ENCODE measurements around the gene FEZF1. TPM values are rescaled to one million over a fixed set of nuclear protein-coding genes. Genes with fewer than 3 reads are reported as not detected.

The FEZF1 gene
- polyA plus RNA-seq, 1 experiment: not detected

- POLR2A ChIA-PET: no interaction called here
- no peak for DNase-seq (ENCODE audit: low read depth)
- no peak for TF ChIP-seq CTCF (IDR thresholded peaks at IDR 0.05; ENCODE audit: insufficient read depth, low read depth, low read length)
- no peaks in the 10 kb centered on the region for H3K36me3 ChIP-seq (ENCODE audit: control insufficient read depth, insufficient read depth, low read length)
- peaks cover 45% of the 10 kb centered on the region for H3K27me3 ChIP-seq (ENCODE audit: control insufficient read depth, insufficient read depth, low read length)
- CTCF ChIA-PET: no interaction called here
- H3K4me3 ChIP-seq (ENCODE audit: low read depth, low read length): no peak overlapping the region
These were observed 7.3 kb upstream of the FEZF1 start for GRCh38 chr7:122311734-122312450.

- Histone ChIP-seq H3K4me3 (ENCODE audit: low read depth, low read length) (no peak overlapping the region), H3K27me3 (ENCODE audit: control insufficient read depth, insufficient read depth, low read length) (peaks cover 47% of the 10 kb centered on the region), H3K36me3 (ENCODE audit: control insufficient read depth, insufficient read depth, low read length) (no peaks in the 10 kb centered on the region)
- ChIA-PET POLR2A (no interaction called here), CTCF (no interaction called here)
- no peak for DNase-seq (ENCODE audit: low read depth)
- TF ChIP-seq CTCF (IDR thresholded peaks at IDR 0.05; ENCODE audit: insufficient read depth, low read depth, low read length): no peak
These were observed 6.6 kb upstream of the FEZF1 start for GRCh38 chr7:122311050-122311700.

- Histone ChIP-seq H3K27me3 (ENCODE audit: control insufficient read depth, insufficient read depth, low read length) (peaks cover 48% of the 10 kb centered on the region), H3K36me3 (ENCODE audit: control insufficient read depth, insufficient read depth, low read length) (no peaks in the 10 kb centered on the region), H3K4me3 (ENCODE audit: low read depth, low read length) (peak overlapping the region; percentile 24)
- POLR2A ChIA-PET: no interaction called here
- no peak for DNase-seq (ENCODE audit: low read depth)
- TF ChIP-seq CTCF (IDR thresholded peaks at IDR 0.05; ENCODE audit: insufficient read depth, low read depth, low read length): no peak
- CTCF ChIA-PET: no interaction called here
These were observed 5.8 kb upstream of the FEZF1 start for GRCh38 chr7:122310119-122311021.

GRCh38 chr7:122309421-122309820 lies 4.9 kb upstream of the FEZF1 start:
- Histone ChIP-seq H3K36me3 (ENCODE audit: control insufficient read depth, insufficient read depth, low read length) (no peaks in the 10 kb centered on the region), H3K4me3 (ENCODE audit: low read depth, low read length) (no peak overlapping the region), H3K27me3 (ENCODE audit: control insufficient read depth, insufficient read depth, low read length) (peaks cover 45% of the 10 kb centered on the region)
- DNase-seq (ENCODE audit: low read depth): no peak
- TF ChIP-seq CTCF (IDR thresholded peaks at IDR 0.05; ENCODE audit: insufficient read depth, low read depth, low read length): no peak
- ChIA-PET CTCF (no interaction called here), POLR2A (no interaction called here)

GRCh38 chr7:122307228-122307621 lies 2.7 kb upstream of the FEZF1 start:
- Histone ChIP-seq H3K4me3 (ENCODE audit: low read depth, low read length) (no peak overlapping the region), H3K27me3 (ENCODE audit: control insufficient read depth, insufficient read depth, low read length) (peaks cover 55% of the 10 kb centered on the region), H3K36me3 (ENCODE audit: control insufficient read depth, insufficient read depth, low read length) (no peaks in the 10 kb centered on the region)
- POLR2A ChIA-PET: no interaction called here
- no peak for DNase-seq (ENCODE audit: low read depth)
- no peak for TF ChIP-seq CTCF (IDR thresholded peaks at IDR 0.05; ENCODE audit: insufficient read depth, low read depth, low read length)
- CTCF ChIA-PET: no interaction called here
